Immature natural killer cell (primary cell): Measurements from ENCODE around the gene MDK. TPM values are rescaled to one million over a fixed set of nuclear protein-coding genes. Genes with fewer than 3 reads are reported as not detected.
"Not testable (repeated sequence)": the region's sequence is repeated elsewhere in the genome, so short reads cannot be mapped to it uniquely, and the experiment has no call there.

Source experiments
- DNase-seq, 3 donors: peaks; one replicate each; pipeline ENCODE4 v3.0.0; 2022; ENCODE audit warnings: mixed read lengths in 1 of 3
- H3K27ac Mint-ChIP-seq, 6 donors: one replicate each; pipeline ENCODE4 v1.8.0; 2020; ENCODE audit warnings: mixed read lengths in 6 of 6, mild to moderate bottlenecking in 5 of 6, inconsistent platforms in 4 of 6, moderate library complexity in 3 of 6
- H3K27me3 Mint-ChIP-seq, 3 donors: one replicate each; pipeline ENCODE4 v1.8.0; 2020 to 2021; ENCODE audit warnings: low read depth in 3 of 3, mild to moderate bottlenecking in 3 of 3, mixed read lengths in 3 of 3, moderate library complexity in 3 of 3, inconsistent platforms in 1 of 3
- H3K36me3 Mint-ChIP-seq, 3 donors: one replicate each; pipeline ENCODE4 v1.8.0; 2020; ENCODE audit warnings: mixed read lengths in 3 of 3, inconsistent platforms in 2 of 3, mild to moderate bottlenecking in 2 of 3
- H3K4me1 Mint-ChIP-seq, 2 donors: one replicate each; pipeline ENCODE4 v1.8.0; 2020; ENCODE audit warnings: inconsistent platforms in 2 of 2, mild to moderate bottlenecking in 2 of 2, mixed read lengths in 2 of 2, moderate library complexity in 1 of 2
- H3K4me3 Mint-ChIP-seq, 5 donors: one replicate each; pipeline ENCODE4 v1.8.0; 2020; ENCODE audit warnings: mild to moderate bottlenecking in 5 of 5, mixed read lengths in 5 of 5, inconsistent platforms in 3 of 5, moderate library complexity in 3 of 5
- H3K9me3 Mint-ChIP-seq, 6 donors: one replicate each; pipeline ENCODE4 v1.8.0; 2020; ENCODE audit warnings: mild to moderate bottlenecking in 6 of 6, mixed read lengths in 6 of 6, inconsistent platforms in 4 of 6, moderate library complexity in 3 of 6
- polyA plus RNA-seq, 3 donors: library from polyadenylated mRNA; unstranded; fragments of 300-500 nt; fragmentation: Illumina TruSeq; gene quantifications; one replicate each; pipeline ENCODE4 v1.2.3, GENCODE V29; 2021

Gene MDK
- polyA plus RNA-seq, 3 donors from 2014 or later: 0.44 TPM; not detected in 2

- Mint-ChIP-seq H3K27me3 (peaks cover 1 to 11% (median 4%) of the 10 kb centered on the region in 3 donors), H3K36me3 (peaks cover 0 to 18% (median 7%) of the 10 kb centered on the region in 3 donors), H3K9me3 (no peaks in the 10 kb centered on the region), H3K4me1 (peaks cover 56 to 61% of the 10 kb centered on the region in 2 donors), H3K4me3 (peak overlapping the region in 1 of 5 donors; percentile 13), H3K27ac (peak overlapping the region in 2 of 6 donors; percentile 5 to 45)
- DNase-seq: no peak
Measured at GRCh38 chr11:46366661-46367161, 14.8 kb upstream of the MDK start.

- peaks cover 50 to 55% of the 10 kb centered on the region in 2 donors for H3K4me1 Mint-ChIP-seq
- peak overlapping the region in 2 of 6 donors; percentile 5 to 64 for H3K27ac Mint-ChIP-seq
- H3K9me3 Mint-ChIP-seq: no peaks in the 10 kb centered on the region
- H3K27me3 Mint-ChIP-seq: peaks cover 1 to 10% (median 4%) of the 10 kb centered on the region in 3 donors
- H3K4me3 Mint-ChIP-seq: peak overlapping the region in 1 of 5 donors; percentile 52
- peak; percentile 71 to 78 (median 72) for DNase-seq
- H3K36me3 Mint-ChIP-seq: peaks cover 0 to 18% (median 7%) of the 10 kb centered on the region in 3 donors
Measured at GRCh38 chr11:46367244-46367915, 14.1 kb upstream of the MDK start.

GRCh38 chr11:46367916-46368267, 13.6 kb upstream of the MDK start:
- peaks cover 1 to 10% (median 4%) of the 10 kb centered on the region in 3 donors for H3K27me3 Mint-ChIP-seq
- DNase-seq: no peak
- H3K27ac Mint-ChIP-seq: no peak overlapping the region
- H3K9me3 Mint-ChIP-seq: no peaks in the 10 kb centered on the region
- peaks cover 0 to 18% (median 7%) of the 10 kb centered on the region in 3 donors for H3K36me3 Mint-ChIP-seq
- no peak overlapping the region for H3K4me3 Mint-ChIP-seq
- peaks cover 45 to 49% of the 10 kb centered on the region in 2 donors for H3K4me1 Mint-ChIP-seq

- Mint-ChIP-seq H3K27me3 (peaks cover 0 to 10% (median 4%) of the 10 kb centered on the region in 3 donors), H3K27ac (no peak overlapping the region), H3K9me3 (no peaks in the 10 kb centered on the region), H3K4me3 (no peak overlapping the region), H3K4me1 (peaks cover 29 to 32% of the 10 kb centered on the region in 2 donors), H3K36me3 (peaks cover 0 to 18% (median 7%) of the 10 kb centered on the region in 3 donors)
- no peak for DNase-seq
Measured at GRCh38 chr11:46369458-46370152, 11.9 kb upstream of the MDK start.

GRCh38 chr11:46370253-46370652, 11.2 kb upstream of the MDK start:
- DNase-seq: no peak
- Mint-ChIP-seq H3K9me3 (no peaks in the 10 kb centered on the region), H3K4me3 (no peak overlapping the region), H3K4me1 (peaks cover 23 to 26% of the 10 kb centered on the region in 2 donors), H3K27ac (peak overlapping the region in 2 of 6 donors; percentile 30 to 39), H3K36me3 (peaks cover 0 to 18% (median 7%) of the 10 kb centered on the region in 3 donors), H3K27me3 (peaks cover 0 to 8% (median 2%) of the 10 kb centered on the region in 3 donors)

- not testable (repeated sequence) for DNase-seq, H3K9me3 Mint-ChIP-seq, H3K27me3 Mint-ChIP-seq, H3K4me3 Mint-ChIP-seq, H3K27ac Mint-ChIP-seq
- Mint-ChIP-seq H3K36me3 (peaks cover 0 to 18% (median 7%) of the 10 kb centered on the region in 3 donors), H3K4me1 (peaks cover 15 to 18% of the 10 kb centered on the region in 2 donors)
Measured at GRCh38 chr11:46371262-46371661, 10.2 kb upstream of the MDK start.

GRCh38 chr11:46372086-46372485, 9.4 kb upstream of the MDK start:
- no peak overlapping the region for H3K4me3 Mint-ChIP-seq
- peaks cover 0 to 8% (median 2%) of the 10 kb centered on the region in 3 donors for H3K27me3 Mint-ChIP-seq
- no peaks in the 10 kb centered on the region for H3K9me3 Mint-ChIP-seq
- peaks cover 15 to 16% of the 10 kb centered on the region in 2 donors for H3K4me1 Mint-ChIP-seq
- DNase-seq: no peak
- peak overlapping the region in 1 of 6 donors; percentile 22 for H3K27ac Mint-ChIP-seq
- peaks cover 0 to 18% (median 7%) of the 10 kb centered on the region in 3 donors for H3K36me3 Mint-ChIP-seq

- peaks cover 0 to 22% (median 7%) of the 10 kb centered on the region in 3 donors for H3K36me3 Mint-ChIP-seq
Measured at GRCh38 chr11:46372501-46372900, 9.0 kb upstream of the MDK start.

GRCh38 chr11:46373787-46374740, 7.4 kb upstream of the MDK start:
- H3K4me1 Mint-ChIP-seq: peaks cover 7 to 16% of the 10 kb centered on the region in 2 donors
- no peak overlapping the region for H3K4me3 Mint-ChIP-seq
- no peak for DNase-seq
- H3K27ac Mint-ChIP-seq: no peak overlapping the region
- peaks cover 0 to 7% (median 0%) of the 10 kb centered on the region in 3 donors for H3K27me3 Mint-ChIP-seq
- no peaks in the 10 kb centered on the region for H3K9me3 Mint-ChIP-seq
- H3K36me3 Mint-ChIP-seq: peaks cover 0 to 20% (median 7%) of the 10 kb centered on the region in 3 donors

More at GRCh38 chr11:46372501-46372900, 9.0 kb upstream of the MDK start:
- H3K9me3 Mint-ChIP-seq, H3K27me3 Mint-ChIP-seq, DNase-seq, H3K4me3 Mint-ChIP-seq: not testable (repeated sequence)
- Mint-ChIP-seq H3K27ac (peak overlapping the region in 1 of 6 donors; percentile 22), H3K4me1 (peaks cover 12% of the 10 kb centered on the region in 2 donors)

- Mint-ChIP-seq H3K4me3 (no peak overlapping the region), H3K27ac (no peak overlapping the region), H3K9me3 (no peaks in the 10 kb centered on the region), H3K4me1 (peaks cover 14 to 17% of the 10 kb centered on the region in 2 donors), H3K36me3 (peaks cover 0 to 16% (median 3%) of the 10 kb centered on the region in 3 donors), H3K27me3 (peaks cover 0 to 4% (median 3%) of the 10 kb centered on the region in 3 donors)
- no peak for DNase-seq
Measured at GRCh38 chr11:46374815-46375214, 6.7 kb upstream of the MDK start.

- no peak for DNase-seq
Measured at GRCh38 chr11:46375392-46376101, 5.9 kb upstream of the MDK start.

GRCh38 chr11:46376258-46377050, 5.0 kb upstream of the MDK start:
- H3K36me3 Mint-ChIP-seq: peaks cover 0 to 11% (median 0%) of the 10 kb centered on the region in 3 donors
- no peaks in the 10 kb centered on the region for H3K9me3 Mint-ChIP-seq
- peaks cover 14 to 18% of the 10 kb centered on the region in 2 donors for H3K4me1 Mint-ChIP-seq
- H3K27me3 Mint-ChIP-seq: peaks cover 0 to 3% (median 2%) of the 10 kb centered on the region in 3 donors
- DNase-seq: no peak
- H3K27ac Mint-ChIP-seq: no peak overlapping the region
- no peak overlapping the region for H3K4me3 Mint-ChIP-seq

More at GRCh38 chr11:46375392-46376101, 5.9 kb upstream of the MDK start:
- Mint-ChIP-seq H3K4me3 (no peak overlapping the region), H3K27ac (no peak overlapping the region), H3K4me1 (peaks cover 14 to 16% of the 10 kb centered on the region in 2 donors), H3K27me3 (peaks cover 2 to 3% (median 2%) of the 10 kb centered on the region in 3 donors), H3K36me3 (peaks cover 0 to 11% (median 0%) of the 10 kb centered on the region in 3 donors), H3K9me3 (no peaks in the 10 kb centered on the region)
